ENCODE results near the gene KMT5C.

The KMT5C gene

DNA sequence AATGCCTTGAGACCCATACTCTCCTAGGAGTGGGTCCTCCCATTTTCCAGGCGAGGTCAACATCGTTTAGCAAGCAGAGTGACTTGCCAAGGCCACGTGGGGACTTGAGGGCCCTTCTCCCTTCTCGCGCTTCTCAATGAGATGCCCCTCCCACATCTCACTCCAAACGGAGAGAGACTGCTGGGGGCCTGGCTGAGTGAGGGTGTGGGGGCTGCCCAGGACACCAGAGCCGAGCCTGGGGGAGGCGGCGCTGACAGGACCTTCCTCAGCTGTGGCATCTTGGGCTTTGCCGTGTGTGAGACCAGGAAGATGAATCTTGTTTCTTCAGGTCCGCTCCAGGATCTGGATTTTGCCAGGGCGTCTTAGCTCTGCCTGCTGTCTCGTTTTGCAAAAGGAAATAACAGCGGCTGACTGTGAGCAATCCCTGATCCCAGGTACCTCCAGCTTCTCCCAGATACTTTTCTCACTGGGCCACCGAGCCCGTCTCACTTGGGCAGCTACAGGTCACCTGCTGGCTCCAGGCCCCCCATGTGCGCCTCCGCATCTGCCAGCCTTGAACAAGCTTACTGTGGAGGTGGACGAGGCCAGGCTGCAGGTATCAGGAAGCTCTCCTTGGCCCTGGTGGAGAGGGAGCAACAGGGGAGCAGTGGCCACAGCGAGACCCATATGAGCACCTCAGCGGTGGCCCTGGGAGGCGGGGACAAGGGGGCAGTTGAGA is 8.8 kb downstream of the KMT5C start:
- DNase-seq = no peak

DNA sequence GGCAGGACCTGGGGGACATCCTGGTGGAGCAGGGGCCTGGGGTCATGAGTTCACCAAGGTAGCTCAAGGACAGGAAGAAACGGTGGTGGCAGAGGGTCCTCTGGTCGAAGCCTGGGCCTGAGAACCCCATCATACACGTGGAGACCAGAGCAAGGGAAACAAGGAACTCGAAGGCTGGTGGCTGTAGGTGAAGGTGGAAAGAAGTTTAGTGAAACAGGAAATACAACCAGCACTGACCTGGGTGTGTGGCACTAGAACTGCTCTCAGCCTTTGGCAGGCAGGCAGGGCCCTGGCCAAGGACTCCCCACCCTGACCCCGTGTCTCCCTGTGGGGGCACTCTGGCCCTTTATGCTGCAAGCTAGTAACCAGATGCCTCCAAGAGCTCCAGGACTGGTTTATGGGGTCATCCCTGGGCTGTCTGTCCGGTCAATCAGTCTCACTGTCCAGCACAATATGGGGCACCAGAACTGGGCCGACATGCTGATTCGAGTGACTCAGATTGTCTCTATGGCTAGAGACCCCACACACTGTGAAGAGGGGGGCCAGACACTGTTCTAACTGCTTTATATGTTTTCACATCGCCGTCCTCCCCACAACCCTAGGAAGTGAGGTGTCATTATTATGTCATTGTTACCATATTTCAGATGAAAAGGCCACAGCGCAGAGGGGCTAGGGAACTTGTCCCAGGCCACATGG is 11.1 kb downstream of the KMT5C start:
- DNase-seq = no peak

DNA sequence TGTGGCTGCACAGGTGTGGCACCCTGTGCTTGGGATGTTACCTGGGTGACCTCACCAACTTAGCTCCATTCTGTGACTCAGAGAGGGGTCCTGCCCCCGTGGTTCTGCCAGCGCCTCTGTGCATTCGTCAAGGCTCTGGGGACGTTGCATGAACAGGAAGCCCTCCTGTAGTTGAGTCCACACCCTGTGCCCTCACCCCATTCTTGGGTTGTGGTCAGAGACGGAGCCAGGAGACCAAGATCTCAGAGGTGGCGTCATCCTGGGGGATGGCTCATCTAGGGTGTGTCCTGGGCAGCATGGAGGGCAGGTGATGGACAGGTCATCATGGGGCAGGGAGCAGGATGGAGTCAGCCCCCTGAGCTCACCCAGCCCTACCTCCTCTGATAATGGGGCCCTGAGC is 12.4 kb downstream of the KMT5C start:
- DNase-seq = no peak

DNA sequence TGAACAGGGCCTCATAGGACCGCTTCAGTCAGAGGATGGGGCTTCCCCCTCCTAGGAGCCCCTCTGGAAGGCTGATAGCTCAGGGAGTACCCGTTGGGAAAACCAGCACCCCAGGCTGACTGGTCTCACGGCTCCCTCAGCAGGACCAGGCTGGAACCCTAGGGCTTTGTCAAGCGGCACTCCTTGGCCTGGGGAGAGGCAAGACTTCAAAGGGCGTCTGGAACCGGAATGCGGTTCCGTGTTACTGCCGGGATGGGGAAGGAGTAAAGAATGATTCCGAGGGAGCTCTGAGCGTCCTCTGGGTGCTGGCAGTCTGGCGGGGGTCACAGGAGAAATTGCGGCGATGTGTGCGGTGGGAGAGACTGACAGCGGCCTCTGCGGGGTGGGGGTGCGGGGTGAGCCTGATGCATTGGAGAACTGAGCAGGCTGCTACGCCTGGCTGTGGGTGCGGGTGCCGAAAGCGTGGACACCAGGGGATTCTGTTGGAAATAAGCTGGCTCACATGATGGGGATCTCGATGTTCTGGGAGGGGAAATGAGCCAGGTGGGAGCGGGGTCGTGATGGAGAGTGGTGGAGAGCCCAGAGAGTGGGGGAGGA is 13.0 kb downstream of the KMT5C start:
- no peak for DNase-seq

DNA sequence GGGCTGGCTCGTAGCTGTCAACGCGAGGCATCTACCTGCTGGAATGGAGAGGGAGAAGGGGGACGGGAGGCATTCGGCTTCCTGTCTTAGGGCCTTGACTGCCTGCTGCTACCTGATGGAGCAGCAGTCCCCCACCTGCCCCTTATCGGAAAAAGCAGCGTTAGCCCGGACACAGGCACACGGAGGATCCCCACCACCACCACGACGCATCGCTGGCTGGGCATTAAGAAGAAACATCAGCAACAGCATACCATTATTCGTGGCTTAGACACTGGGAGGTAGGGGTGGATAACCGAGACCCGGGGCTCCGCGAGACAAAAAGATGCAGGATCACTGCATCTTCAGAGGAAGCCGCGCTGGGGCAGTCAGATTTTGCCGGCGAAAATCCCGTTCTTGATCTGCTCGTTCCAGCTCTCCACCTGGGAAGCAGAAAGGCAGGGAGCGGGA is 13.7 kb downstream of the KMT5C start:
- no peak for DNase-seq

DNA sequence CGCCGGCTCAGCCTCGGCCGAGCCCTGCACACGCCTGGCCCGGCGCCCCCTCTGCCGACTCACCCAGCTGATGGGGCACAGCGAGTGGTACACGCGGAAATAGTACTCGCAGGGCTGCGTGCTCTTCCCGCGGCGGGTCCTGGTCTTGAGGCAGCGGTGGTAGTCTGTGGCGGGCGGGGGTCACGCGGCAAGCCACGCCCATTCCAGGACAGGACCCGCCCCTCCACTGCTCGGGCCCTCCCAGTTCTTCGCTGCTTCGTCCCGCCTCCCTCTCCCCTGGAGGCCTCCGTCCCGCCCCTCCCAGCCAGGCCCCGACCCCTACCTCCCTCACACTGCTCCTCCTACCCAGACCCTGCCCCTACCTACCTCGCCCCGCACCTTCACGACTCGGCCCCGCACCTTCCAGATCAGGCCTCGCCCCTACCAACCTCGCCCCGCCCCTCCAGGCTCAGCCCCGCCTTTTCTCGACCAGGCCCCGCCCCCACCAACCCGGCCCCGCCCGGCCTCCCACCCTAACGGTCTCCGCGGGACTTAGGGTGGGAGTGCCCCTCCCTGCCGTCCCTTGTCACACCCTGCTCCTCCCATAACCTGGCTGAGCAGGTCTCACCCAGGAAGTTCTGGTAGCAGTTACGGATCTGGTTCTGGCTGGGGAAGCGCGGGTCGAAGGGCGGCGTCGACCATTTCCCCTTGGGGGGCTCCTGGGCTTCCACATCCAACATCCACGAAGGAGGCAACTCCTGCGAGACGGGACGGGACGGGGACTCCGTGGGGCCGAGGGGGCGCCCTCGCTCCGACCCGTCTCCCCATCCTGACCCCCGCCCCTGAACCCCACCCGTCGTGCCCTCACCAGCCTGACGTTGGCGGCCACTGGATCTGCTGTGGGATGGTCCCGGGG is 14.4 kb downstream of the KMT5C start:
- peak in 1 of 2 experiments; percentile 31 for DNase-seq

DNA sequence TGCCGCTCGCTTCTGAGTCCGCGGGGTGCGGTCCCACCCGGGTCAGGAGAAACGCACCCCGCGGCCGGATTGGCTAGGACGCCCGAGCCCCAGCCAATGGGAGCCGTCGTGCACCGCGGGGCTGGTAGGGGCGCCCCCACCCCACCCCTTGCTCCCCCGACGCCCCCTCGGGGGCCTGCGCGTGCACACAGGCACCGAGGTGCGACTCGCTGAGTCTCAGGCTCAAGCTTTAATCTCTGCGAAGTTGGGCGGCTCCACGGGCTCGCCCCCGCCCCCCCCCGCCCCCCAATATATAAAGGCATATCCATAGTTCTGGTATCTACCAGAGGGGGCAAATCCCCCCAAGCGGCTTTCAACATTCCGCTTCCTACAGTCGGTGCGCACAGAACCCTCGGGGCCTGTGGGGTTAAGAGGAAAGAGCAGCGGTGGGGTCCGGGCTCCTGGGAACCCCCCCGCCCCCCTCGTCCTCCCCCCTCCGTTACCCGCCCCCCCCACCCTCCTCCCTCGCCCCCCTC is 15.1 kb downstream of the KMT5C start, which contains the start of gene COX6B2:
COX6B2 (minus strand) TSS at position 22 of the 515 bp plus-strand sequence. CDS start 198 bp downstream, outside the sequence.
- no peak for DNase-seq

DNA sequence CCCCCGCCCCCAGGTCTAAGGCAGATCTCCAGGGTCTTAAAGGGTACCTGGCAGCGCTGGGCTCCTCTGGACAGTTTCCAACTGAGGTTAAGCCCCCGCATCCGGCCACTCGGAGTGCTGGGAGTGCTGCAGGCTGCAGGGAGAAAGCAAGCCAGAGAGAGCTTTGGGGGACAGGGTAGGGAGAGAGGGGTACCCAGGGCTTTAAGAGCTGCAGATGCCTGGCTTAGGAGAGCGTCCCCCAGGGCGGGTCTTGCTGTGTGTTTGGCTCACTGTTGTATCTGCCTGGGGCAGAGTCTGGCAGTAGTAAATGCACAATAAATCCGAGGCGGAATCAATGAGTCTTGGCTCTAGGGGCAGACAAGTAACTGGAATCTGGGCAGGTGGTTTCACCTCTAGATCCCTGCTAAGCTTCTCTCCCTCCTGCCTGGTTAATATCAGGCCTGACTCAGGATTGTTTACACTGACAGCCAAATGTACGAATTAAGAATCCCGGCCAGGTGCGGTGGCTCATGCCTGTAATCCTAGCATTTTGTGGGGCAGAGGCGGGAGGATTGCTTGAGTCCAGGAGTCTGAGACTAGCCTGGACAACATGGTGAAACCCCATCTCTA is 15.6 kb downstream of the KMT5C start:
- no peak for DNase-seq

DNA sequence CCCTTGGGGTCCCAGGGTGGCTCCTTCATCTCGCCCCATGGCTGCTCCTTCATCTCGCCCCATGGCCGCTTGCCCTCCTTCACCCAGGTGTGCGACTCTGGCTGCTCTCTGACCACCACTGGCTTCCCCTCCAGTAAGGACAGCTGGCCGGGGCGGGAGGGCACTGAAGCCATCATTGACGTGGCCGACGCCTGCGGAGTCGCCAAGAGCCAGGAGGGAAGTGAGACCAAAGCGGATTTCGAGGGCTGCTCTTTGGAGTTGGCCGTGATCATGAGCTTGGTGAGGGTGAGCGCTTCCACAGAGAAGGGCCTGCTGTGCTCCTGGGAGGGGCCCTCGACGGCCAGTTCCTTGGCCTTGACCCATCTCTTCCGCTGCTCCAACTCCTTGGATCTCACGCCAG is 18.8 kb downstream of the KMT5C start:
- no peak for DNase-seq

DNA sequence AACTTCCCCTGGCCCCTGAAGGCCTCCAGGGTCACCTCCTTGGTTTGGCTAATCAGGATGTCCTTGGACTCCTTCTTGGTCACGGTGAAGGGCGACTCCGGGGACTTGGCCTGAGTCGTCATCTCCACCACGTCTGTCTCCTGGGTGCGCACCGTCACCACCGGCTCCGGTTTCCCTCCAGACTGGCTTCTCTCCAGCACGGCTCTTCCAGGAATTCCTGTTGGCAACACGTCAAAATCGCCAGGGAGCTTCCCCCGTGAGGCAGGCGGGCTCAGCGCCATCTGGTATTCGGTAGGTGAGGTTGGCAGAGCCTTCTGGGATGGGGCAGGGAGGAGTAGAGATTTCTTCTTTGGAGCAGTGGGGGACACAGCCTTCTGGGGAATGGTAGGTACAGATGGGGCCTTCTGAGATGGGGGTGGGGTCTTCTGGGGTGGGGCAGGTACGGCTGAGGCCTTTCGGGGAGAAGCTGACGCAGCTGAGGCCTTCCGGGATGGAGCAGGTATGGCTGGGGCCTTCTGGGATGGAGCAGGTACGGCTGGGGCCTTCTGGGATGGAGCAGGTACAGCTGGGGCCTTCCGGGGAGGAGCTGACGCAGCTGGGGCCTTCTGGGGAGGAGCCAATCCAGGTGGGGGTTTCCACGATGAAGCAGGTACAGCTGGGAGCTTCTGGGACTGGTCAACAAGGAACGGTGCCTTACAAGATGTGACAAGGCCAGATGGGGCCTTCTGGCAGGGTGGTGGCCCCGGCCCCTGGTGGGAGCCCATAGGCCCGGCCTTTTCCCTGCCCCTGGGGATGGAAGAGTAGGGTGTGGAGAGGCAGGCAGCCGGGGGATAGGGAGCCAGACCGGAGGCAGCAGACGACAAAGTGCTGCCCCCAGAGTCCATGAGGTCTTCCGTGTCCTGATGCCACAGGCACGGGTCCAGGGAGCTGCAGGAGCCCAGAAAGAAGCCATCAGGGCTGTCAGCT is 19.6 kb downstream of the KMT5C start:
- no peak for DNase-seq

DNA sequence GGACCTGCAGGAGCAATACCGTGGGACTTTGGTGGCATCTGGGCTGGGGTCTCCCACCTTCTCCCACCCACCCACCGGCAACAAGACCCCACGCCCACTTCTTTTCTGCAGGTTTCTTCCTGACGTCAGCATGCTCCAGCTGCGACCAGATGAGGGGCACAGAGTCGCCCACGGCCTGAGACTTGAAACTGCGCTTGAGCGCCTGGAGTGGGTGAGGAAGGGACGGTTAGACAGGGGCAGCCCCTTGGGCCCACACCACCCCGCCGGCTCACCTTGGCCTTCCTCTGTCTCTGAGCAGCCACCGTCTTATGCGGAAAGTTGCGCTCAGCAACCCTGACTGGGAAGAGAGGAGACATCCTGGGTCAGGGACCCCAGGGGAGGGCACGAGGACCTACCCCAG is 21.2 kb downstream of the KMT5C start:
- no peak for DNase-seq

DNA sequence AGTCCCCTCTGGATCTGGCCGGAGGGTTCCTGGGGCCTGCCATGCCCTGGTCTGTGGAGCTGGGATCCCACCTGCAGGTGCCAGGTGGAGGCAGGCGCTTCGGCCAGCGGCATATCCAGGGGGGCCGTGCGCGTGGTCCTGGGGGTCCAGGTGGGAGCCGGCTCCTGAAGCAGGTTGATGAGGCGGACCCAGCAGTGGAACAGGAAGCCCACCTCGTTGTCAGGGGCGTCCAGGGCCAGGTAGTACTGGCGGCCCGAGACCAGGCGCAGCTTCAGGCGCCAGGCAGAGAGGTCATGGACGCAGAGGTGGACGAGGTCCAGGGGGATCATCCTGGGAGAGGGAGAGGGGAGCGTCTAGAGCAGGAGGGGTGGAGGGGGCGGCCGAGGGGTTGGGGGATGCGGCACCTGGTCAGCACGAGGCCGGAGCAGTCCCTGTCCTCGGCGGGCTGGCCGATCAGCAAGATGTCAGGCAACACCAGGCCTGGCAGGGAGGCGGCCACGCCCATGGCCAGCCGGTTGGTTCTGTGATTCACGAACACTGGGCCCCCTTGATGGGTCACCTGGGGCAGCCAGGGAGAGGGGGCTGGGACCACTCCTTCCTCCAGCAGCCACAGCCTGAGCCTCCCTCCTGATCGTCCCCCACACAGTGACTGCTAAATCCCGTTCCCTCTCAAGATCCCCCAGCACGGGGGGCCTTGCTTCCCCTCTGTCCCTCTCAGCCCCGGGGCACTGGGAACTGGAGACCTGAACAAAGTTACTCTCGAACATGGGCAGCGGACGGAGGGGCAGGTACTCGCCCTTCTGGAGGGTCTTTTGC is 22.7 kb downstream of the KMT5C start:
- no peak for DNase-seq

DNA sequence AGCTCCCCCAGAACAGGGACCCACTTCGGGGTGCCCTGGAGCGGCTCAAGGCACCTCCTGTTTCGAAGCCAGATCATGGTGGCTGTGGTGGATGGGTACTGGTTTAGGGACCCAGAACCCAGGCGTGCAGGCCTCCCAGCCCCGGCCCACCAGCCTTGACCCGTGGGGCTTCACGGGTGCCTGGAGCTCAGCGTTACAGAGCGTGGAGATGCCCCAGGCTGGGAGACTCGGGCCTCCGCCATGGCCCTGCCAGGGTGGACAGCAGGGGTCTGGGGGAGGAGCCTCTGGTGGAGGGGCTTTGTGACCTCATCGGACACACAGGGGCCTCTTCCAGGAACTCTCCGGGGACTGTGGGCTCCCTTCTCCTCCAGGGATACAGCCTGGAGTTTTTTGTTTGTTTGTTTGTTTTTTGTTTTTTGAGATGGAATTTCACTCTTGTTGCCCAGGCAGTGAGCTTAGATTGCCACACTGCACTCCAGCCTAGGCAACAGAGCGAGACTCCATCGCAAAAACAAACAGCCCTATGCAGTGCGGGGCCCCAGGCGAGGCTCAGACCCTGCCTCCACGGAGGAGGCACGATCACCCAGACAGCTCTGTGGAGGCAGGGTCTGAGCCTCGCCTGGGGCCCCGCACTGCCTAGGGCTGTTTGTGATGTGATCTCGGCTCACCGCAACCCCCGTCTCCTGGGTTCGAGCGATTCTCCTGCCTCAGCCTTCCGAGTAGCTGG is 23.5 kb downstream of the KMT5C start, which contains the start of gene GARIN5B:
GARIN5B (minus strand) TSS at position 271 of the 727 bp plus-strand sequence; CDS start at position 77, 194 bp downstream.
- no peak for DNase-seq

DNA sequence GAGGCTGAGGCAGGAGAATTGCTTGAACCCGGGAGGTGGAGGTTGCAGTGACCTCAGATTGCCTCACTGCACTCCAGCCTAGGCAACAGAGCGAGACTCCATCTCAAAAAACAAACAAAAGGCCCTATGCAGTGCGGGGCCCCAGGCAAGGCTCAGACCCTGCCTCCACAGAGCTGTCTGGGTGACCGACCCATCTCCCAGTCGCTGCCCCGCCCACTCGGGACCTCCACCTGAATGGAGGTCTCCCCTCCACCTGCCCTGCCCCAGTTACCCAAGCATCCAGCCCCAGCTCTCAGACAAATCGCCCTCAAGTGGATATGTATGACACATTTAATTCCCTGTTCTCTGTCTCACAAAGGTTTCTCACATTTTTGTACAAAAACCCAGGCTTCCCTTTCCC is 25.6 kb downstream of the KMT5C start:
- no peak for DNase-seq

DNA sequence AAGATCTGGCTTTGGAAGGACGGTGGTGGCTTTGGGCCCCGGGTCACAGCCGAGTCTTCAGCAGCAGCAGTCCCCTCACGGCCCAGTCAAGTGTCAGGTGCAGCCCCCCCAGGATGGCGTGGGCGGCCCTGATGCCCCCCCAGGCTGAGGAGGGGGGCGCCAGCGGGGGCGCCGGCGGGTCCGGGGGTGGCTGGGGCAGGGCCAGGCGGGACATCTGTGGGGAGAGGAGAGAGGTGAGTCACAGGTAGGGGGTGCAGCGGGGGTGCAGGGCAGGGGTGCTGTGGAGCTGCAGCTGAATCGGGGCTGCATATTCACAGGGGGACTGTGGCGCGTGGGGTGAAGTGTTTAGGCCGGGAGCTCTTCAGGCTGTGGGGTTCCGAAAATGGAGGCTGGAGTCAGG is 26.3 kb downstream of the KMT5C start:
- DNase-seq = no peak

DNA sequence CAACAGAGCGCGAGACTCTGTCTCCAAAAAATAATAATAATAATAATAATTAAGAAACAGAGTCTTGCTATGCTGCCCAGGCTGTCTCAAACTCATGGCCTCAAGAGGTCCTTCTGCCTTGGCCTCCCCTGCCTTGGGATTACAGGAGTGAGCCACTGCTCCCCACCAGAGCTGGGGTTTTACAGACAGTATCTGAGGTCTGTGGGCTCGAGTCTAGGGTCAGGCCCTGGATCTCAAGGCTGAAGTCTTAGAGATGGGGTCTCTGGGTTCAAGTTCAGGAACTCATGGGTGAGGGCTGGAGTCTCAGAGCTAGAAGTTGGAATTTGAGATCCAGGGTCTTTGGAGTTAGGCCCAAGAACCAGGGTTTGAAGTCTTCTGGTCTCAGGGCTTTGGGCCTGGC is 27.1 kb downstream of the KMT5C start:
- DNase-seq = no peak

DNA sequence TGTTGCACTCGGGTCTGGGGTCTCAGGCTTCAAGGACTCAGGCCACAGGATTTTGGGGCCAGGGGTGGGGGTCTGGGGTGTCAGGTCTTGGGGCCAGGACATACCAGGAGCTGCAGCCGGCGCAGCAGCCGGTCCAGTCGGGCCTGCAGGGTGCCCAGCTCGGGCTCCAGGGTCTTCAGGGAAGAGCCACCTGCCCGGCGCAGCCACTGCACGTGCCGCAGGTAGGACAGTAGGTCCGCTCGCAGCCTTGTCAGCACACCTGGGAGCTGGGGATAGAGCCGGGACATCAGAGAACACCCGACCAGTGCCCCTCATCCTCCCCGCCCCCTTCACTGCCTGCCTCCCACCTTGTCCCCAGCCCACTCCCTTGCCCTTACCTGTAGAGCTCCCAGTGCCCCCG is 28.4 kb downstream of the KMT5C start:
- no peak for DNase-seq

DNA sequence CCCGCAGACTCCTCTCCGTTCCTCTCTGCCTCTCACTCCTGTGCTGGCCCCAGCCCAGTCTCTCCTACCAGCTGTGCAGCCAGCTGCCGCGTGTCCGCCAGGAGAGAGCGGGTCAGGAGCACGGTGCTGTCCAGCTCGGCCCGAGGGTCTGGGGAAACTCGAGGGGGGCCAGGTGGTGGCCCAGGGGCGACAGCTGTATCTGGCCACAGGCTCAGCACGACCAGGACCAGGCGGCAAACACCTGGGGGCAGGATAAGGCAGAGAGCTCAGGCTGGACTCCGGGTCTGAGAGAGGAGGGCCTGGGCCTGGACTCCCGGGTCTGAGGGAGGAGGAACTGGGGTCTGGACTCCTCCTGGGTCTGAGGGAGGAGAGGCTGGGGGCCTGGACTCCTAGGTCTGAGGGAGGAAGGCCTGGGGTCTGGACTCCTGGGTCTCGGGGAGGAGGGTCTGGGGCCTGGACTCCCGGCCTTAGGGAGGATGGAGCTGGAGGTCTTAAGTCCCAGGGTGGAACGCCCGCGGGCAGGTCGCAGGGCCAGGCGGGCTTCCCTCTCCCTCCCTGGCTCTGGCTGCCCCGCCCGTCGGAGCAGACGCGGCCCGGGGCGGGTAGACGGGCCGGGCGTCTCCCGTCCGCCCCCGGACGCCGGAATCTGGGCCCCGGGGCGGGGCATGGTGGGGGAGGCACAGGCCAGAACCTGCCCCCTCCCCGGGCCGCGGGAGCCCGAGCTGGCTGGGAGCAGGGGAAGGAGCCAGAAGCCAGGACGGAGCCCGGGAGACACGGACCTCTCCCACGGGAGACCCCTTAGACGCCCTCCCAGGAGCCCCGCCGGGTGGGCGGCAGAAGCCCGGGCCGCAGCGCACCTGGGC is 29.3 kb downstream of the KMT5C start:
- DNase-seq = no peak
